ENCODE results near the gene PIK3R3. TPM values are rescaled to one million over a fixed set of nuclear protein-coding genes. Genes with fewer than 3 reads are reported as not detected.

Gene PIK3R3
- total and polyA plus RNA-seq, 2 donors (not counting 3 experiments of a cell fraction or from before 2014, with no cell fraction given): 7.5 to 14.3 TPM

DNA sequence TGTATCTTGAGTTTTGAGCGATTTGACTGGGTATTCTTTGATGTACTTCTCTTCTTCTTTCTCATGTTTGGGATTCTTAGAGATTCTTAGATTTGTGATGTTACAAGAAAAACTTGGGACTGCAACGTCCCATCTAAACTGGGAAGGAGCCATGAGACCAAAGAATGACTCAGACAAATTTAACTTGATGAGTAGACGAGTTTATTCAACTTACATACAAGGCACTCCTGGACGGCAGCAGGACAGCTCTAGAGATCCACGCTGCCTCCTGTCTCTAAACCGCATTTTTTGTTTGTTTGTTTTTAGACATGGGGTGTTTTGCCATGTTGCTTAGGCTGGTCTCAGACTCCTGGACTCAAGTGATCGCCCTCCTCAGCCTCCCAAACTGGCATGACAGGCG is 137.1 kb downstream of the PIK3R3 start:
- H3K9ac ChIP-seq (replicated peaks; ENCODE audit: extremely low read depth, insufficient read depth, low read length): no peak overlapping the region
- no TSS peak for BruUV-seq (replicated peaks)
- H3K4me2 ChIP-seq (ENCODE audit: insufficient read depth, low read length): no peak overlapping the region
- ChIA-PET POLR2A (no interaction called here), CTCF (interaction anchor here (1.5 kb wide), 1 partner anchor 9 kb away, joined by 4 read pairs; no protein-coding TSS in a partner anchor)
- dilution Hi-C loops (cut with MboI; ENCODE audit: extremely low pct_ligation_motif_present, low sequenced_read_pairs): no loop called here
- no peaks in the 10 kb centered on the region for H3K27me3 ChIP-seq (ENCODE audit: control insufficient read depth in 2 of 2, insufficient read depth in 2 of 2, low read length in 2 of 2)
- H3K27ac ChIP-seq (ENCODE audit: insufficient read depth, low read depth, low read length): no peak overlapping the region
- H4K20me1 ChIP-seq (replicated peaks; ENCODE audit: control insufficient read depth, extremely low read depth, insufficient read depth, low read length): no peaks in the 10 kb centered on the region
- H3K36me3 ChIP-seq (ENCODE audit: control insufficient read depth in 2 of 2, extremely low read depth in 1 of 2, insufficient read depth in 2 of 2, low read length in 2 of 2): no peaks in the 10 kb centered on the region
- no peak for FAIRE-seq
- no peak overlapping the region for H3K4me3 ChIP-seq (replicated peaks in 1 of 3; ENCODE audit: insufficient read depth in 1 of 3, low read depth in 1 of 3, low read length in 3 of 3)
- intact Hi-C loops (cut with micrococcal nuclease): no loop called here
- no peaks in the 10 kb centered on the region for H3K79me2 ChIP-seq (ENCODE audit: control insufficient read depth, insufficient read depth, low read length)
- DNase-seq (ENCODE audit: low read depth, low spot score): no peak
- no peak overlapping the region for H2AFZ ChIP-seq (ENCODE audit: low read depth, low read length)
- H3K9me3 ChIP-seq (replicated peaks; ENCODE audit: control insufficient read depth, insufficient read depth, low read length): no peaks in the 10 kb centered on the region
- H3K9me1 ChIP-seq (replicated peaks; ENCODE audit: control insufficient read depth, extremely low read depth, insufficient read depth, low read length): no peaks in the 10 kb centered on the region
- TF ChIP-seq, protein P1, sequence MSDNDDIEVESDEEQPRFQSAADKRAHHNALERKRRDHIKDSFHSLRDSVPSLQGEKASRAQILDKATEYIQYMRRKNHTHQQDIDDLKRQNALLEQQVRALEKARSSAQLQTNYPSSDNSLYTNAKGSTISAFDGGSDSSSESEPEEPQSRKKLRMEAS (IDR thresholded peaks at IDR 0.05; ENCODE audit: insufficient read depth, insufficient read length): no peak
- TF ChIP-seq MYC (IDR thresholded peaks at IDR 0.05; ENCODE audit: low read depth, low read length) (no peak), JUN (IDR thresholded peaks at IDR 0.05; ENCODE audit: borderline replicate concordance, insufficient read depth, insufficient read length, low read depth) (no peak), FOS (IDR thresholded peaks at IDR 0.05; ENCODE audit: borderline replicate concordance, insufficient read depth, low read length) (no peak), POLR2AphosphoS5 (IDR thresholded peaks at IDR 0.05; ENCODE audit: insufficient read depth, low read depth, low read length) (no peak), POLR2A (IDR thresholded peaks at IDR 0.05; ENCODE audit: low read depth, low read length) (no peak), GATA2 (IDR thresholded peaks at IDR 0.05; ENCODE audit: insufficient read depth, insufficient read length, low read depth, low read length) (no peak), EZH2 (IDR thresholded peaks at IDR 0.05; ENCODE audit: borderline replicate concordance, low read depth, low read length, severe bottlenecking) (no peak)
- TF ChIP-seq, protein P2, sequence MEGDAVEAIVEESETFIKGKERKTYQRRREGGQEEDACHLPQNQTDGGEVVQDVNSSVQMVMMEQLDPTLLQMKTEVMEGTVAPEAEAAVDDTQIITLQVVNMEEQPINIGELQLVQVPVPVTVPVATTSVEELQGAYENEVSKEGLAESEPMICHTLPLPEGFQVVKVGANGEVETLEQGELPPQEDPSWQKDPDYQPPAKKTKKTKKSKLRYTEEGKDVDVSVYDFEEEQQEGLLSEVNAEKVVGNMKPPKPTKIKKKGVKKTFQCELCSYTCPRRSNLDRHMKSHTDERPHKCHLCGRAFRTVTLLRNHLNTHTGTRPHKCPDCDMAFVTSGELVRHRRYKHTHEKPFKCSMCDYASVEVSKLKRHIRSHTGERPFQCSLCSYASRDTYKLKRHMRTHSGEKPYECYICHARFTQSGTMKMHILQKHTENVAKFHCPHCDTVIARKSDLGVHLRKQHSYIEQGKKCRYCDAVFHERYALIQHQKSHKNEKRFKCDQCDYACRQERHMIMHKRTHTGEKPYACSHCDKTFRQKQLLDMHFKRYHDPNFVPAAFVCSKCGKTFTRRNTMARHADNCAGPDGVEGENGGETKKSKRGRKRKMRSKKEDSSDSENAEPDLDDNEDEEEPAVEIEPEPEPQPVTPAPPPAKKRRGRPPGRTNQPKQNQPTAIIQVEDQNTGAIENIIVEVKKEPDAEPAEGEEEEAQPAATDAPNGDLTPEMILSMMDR (IDR thresholded peaks at IDR 0.05; ENCODE audit: extremely low read depth in 1 of 2, insufficient read depth in 1 of 2, low read depth in 1 of 2, low read length in 2 of 2): no peak
- H3K4me1 ChIP-seq (ENCODE audit: control insufficient read depth, extremely low read depth, insufficient read depth, low read length): no peaks in the 10 kb centered on the region
